HepG2 (cell line): Measurements from ENCODE around the gene IFIT3. TPM values are rescaled to one million over a fixed set of nuclear protein-coding genes. Genes with fewer than 3 reads are reported as not detected.

Experiments used
- ATAC-seq: fragments of 200-7000 bp; cut with Tn5 transposase; 3 replicates; pipeline ENCODE4 v1.9.1; 2020; ENCODE audit warnings: mild to moderate bottlenecking, moderate library complexity
- BruUV-seq: library from RNA; stranded (reverse); fragments of 400-500 nt; replicated peaks from 2 replicates; lab custom pipeline; 2021; lab: Mats Ljungman, UMichigan
- CTCF ChIA-PET: fragments of 300-600 bp; formaldehyde crosslinking; extraction: SDS; loops from one replicate; lab custom pipeline; 2021; ENCODE audit warnings: low total read pairs, inconsistent platforms, low intra/inter-chr PET ratio; lab: Yijun Ruan, JAX
- POLR2A ChIA-PET: fragments of 350-600 bp; sonication (Branson Sonifier 250); formaldehyde crosslinking; loops from one replicate; lab custom pipeline; 2020; ENCODE audit warnings: antibody characterized with exemption, inconsistent platforms; lab: Yijun Ruan, JAX
- DNase-seq: peaks from one replicate; pipeline ENCODE4 v3.0.0-alpha.2; 2015; ENCODE audit warnings: low spot score
- FAIRE-seq: peaks from 3 replicates; lab custom pipeline; 2011; peaks lifted over from hg19 to GRCh38; lab: Jason Lieb, UNC
- H2AFZ ChIP-seq: one replicate; pipeline ENCODE4 v1.6.1; 2011; ENCODE audit warnings: low read length, inconsistent platforms
- H3K27ac ChIP-seq: fragments of 300-600 bp; 3 replicates; pipeline ENCODE4 v1.8.0; 2011; ENCODE audit warnings: mixed run types, mild to moderate bottlenecking, mixed read lengths, low read length, inconsistent platforms; ENCODE audit not compliant: insufficient read depth; ENCODE audit errors: extremely low read length
- H3K27me3 ChIP-seq, 2 experiments: fragments of 200-600 bp in 1 of 2; 2 replicates in 1 of 2; 3 replicates in 1 of 2; pipeline versions ENCODE4 v1.6.0 to v1.8.0; 2011; ENCODE audit warnings: low read length in 2 of 2, mild to moderate bottlenecking in 2 of 2, moderate library complexity in 2 of 2, inconsistent platforms in 1 of 2; ENCODE audit not compliant: insufficient read depth in 2 of 2, control insufficient read depth in 1 of 2
- H3K36me3 ChIP-seq, 2 experiments: fragments of 200-600 bp in 1 of 2; replicated peaks in 1 of 2; 2 replicates in 1 of 2; 3 replicates in 1 of 2; pipeline versions ENCODE4 v1.5.1 to v1.8.0; 2011; ENCODE audit warnings: low read length in 2 of 2, inconsistent platforms in 1 of 2; ENCODE audit not compliant: insufficient read depth in 2 of 2, control insufficient read depth in 1 of 2
- H3K4me1 ChIP-seq: 2 replicates; pipeline ENCODE4 v1.5.1; 2012; ENCODE audit warnings: low read length, inconsistent platforms; ENCODE audit not compliant: insufficient read depth
- H3K4me2 ChIP-seq: 2 replicates; pipeline ENCODE4 v1.6.0; 2011; ENCODE audit warnings: low read depth, low read length, inconsistent platforms
- H3K4me3 ChIP-seq, 3 experiments: fragments of 200-600 bp in 1 of 3; sonication (generic), shearing (Covaris generic) in 1 of 3; replicated peaks in 1 of 3; 2 replicates each; pipeline ENCODE4 v1.5.1; 2011 to 2016; ENCODE audit warnings: low read length in 3 of 3, inconsistent platforms in 2 of 3, low read depth in 2 of 3, mild to moderate bottlenecking in 2 of 3, control low read depth in 1 of 3, mixed read lengths in 1 of 3; ENCODE audit not compliant: insufficient read depth in 1 of 3
- H3K79me2 ChIP-seq: one replicate; pipeline ENCODE4 v1.6.1; 2011; ENCODE audit warnings: low read length, inconsistent platforms; ENCODE audit not compliant: insufficient read depth
- H3K9ac ChIP-seq: 2 replicates; pipeline ENCODE4 v1.6.0; 2011; ENCODE audit warnings: mild to moderate bottlenecking, low read depth, low read length, inconsistent platforms; ENCODE audit not compliant: insufficient read depth
- H3K9me3 ChIP-seq: 2 replicates; pipeline ENCODE4 v1.5.1; 2012; ENCODE audit warnings: mild to moderate bottlenecking, low read length
- H4K20me1 ChIP-seq: 2 replicates; pipeline ENCODE4 v1.6.0; 2011; ENCODE audit warnings: inconsistent platforms, mild to moderate bottlenecking, low read length, moderate library complexity; ENCODE audit not compliant: insufficient read depth
- HNRNPK ChIP-seq: fragments of 200-400 bp; formaldehyde crosslinking; IDR thresholded peaks from 2 replicates; pipeline ENCODE4 v1.6.1; 2018; ENCODE audit warnings: low read length, low read depth, moderate library complexity, mild to moderate bottlenecking; ENCODE audit not compliant: poor library complexity, severe bottlenecking
- WGBS: methylation state at CpG from one replicate; pipeline ENCODE4 v1.1.6; 2017; ENCODE audit warnings: low lambda C conversion rate; 5-methylcytosine and 5-hydroxymethylcytosine counted together
- in situ Hi-C: cut with HindIII; loops from 2 replicates; pipeline ENCODE4 v1.10.0; 2017; ENCODE audit warnings: low pct_unique_long_range_greater_than_20kb; ENCODE audit not compliant: extremely low pct_ligation_motif_present
- intact Hi-C: fragments of 100-400 bp; cut with micrococcal nuclease; formaldehyde crosslinking; loops from one replicate; pipeline ENCODE4 v1.10.0; 2022; ENCODE audit not compliant: unreplicated experiment
- polyA plus RNA-seq, 8 experiments: library from polyadenylated mRNA; depleted of rRNA in 3 of 8; stranded (reverse) in 7 of 8; unstranded in 1 of 8; fragments of >200 nt; fragmentation: Illumina TruSeq in 4 of 8; extraction: Trizol in 4 of 8; gene quantifications; 2 replicates each; pipeline versions ENCODE4 v1.2.1 to v1.2.3, GENCODE V29; 2011 to 2016; ENCODE audit warnings: low read depth in 4 of 8, missing spikeins in 1 of 8, mixed read lengths in 1 of 8; ENCODE audit not compliant: insufficient read depth in 1 of 8
- total RNA-seq, 5 experiments: library from RNA; depleted of rRNA; stranded (reverse); fragments of >200 nt; fragmentation: Illumina TruSeq; extraction: Trizol; gene quantifications; 2 replicates each; pipeline ENCODE4 v1.2.3, GENCODE V29; 2016; ENCODE audit warnings: low read depth in 1 of 5
- TF ChIP-seq, protein P1 (sequence below), 2 experiments: fragments of 450-650 bp in 1 of 2; sonication (generic) in 1 of 2; formaldehyde crosslinking in 1 of 2; IDR thresholded peaks; 2 replicates each; pipeline versions ENCODE4 v1.6.1 to v1.8.0; 2016 to 2022; ENCODE audit warnings: antibody characterized with exemption in 1 of 2, mild to moderate bottlenecking in 1 of 2, missing genetic modification reagents in 1 of 2

The IFIT3 gene
- total and polyA plus RNA-seq, 2 of the 13 experiments (the other 11 are each of a cell fraction or from before 2014, with no cell fraction given), result 0.48 to 3.1 TPM

DNA sequence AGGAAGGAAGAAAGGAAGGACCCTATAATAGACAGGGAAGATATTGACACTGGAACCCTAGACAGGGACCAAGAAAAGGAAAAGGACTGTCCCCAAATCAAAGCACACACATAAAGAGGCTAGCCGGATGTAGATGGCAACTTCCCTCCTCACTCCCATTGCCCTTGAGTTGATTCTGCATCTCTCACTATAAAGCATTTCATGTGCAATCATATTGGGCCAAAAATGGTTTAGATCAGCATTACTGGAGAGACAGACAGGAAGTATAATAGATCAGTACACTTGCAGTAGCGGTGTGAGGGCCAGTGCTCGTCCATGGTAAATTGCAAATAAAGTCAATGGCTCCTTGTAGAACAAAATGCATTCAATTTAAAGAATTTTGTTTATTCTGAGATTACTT, 8.4 kb downstream of the IFIT3 start:
- in situ Hi-C loops (no loop called here), intact Hi-C loops (no loop called here)
- no peaks in the 10 kb centered on the region for H4K20me1 ChIP-seq
- H3K79me2 ChIP-seq, result no peaks in the 10 kb centered on the region
- H3K9ac ChIP-seq, result no peak overlapping the region
- CTCF ChIA-PET, result no interaction called here
- H3K9me3 ChIP-seq, result no peaks in the 10 kb centered on the region
- no peak overlapping the region for H3K4me3 ChIP-seq
- 92% methylated on average over 3 of the region's 3 CpGs for WGBS
- H3K36me3 ChIP-seq, result 0 out of 5 replicates have a peak, but pooled peaks cover 0 to 3% of the 10 kb centered on the region in 2 experiments
- no peak for FAIRE-seq
- H2AFZ ChIP-seq, result no peak overlapping the region
- no peak overlapping the region for H3K4me2 ChIP-seq
- TF ChIP-seq, protein P1, sequence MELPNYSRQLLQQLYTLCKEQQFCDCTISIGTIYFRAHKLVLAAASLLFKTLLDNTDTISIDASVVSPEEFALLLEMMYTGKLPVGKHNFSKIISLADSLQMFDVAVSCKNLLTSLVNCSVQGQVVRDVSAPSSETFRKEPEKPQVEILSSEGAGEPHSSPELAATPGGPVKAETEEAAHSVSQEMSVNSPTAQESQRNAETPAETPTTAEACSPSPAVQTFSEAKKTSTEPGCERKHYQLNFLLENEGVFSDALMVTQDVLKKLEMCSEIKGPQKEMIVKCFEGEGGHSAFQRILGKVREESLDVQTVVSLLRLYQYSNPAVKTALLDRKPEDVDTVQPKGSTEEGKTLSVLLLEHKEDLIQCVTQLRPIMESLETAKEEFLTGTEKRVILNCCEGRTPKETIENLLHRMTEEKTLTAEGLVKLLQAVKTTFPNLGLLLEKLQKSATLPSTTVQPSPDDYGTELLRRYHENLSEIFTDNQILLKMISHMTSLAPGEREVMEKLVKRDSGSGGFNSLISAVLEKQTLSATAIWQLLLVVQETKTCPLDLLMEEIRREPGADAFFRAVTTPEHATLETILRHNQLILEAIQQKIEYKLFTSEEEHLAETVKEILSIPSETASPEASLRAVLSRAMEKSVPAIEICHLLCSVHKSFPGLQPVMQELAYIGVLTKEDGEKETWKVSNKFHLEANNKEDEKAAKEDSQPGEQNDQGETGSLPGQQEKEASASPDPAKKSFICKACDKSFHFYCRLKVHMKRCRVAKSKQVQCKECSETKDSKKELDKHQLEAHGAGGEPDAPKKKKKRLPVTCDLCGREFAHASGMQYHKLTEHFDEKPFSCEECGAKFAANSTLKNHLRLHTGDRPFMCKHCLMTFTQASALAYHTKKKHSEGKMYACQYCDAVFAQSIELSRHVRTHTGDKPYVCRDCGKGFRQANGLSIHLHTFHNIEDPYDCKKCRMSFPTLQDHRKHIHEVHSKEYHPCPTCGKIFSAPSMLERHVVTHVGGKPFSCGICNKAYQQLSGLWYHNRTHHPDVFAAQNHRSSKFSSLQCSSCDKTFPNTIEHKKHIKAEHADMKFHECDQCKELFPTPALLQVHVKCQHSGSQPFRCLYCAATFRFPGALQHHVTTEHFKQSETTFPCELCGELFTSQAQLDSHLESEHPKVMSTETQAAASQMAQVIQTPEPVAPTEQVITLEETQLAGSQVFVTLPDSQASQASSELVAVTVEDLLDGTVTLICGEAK (IDR thresholded peaks at IDR 0.05), result no peak
- TF ChIP-seq, protein P1 (CRISPR knock-in tag; IDR thresholded peaks at IDR 0.05), result no peak
- TF ChIP-seq HNRNPK, result peak; percentile 46
- DNase-seq, result no peak
- no peaks in the 10 kb centered on the region for H3K27me3 ChIP-seq
- POLR2A ChIA-PET, result no interaction called here
- H3K27ac ChIP-seq, result no peak overlapping the region
- peaks cover 30% of the 10 kb centered on the region for H3K4me1 ChIP-seq
- BruUV-seq, result no TSS peak
- ATAC-seq, result no peak
